HS-5 (cell line): Measurements from ENCODE around the gene SH3RF3.
"Not testable (repeated sequence)": the region's sequence is repeated elsewhere in the genome, so short reads cannot be mapped to it uniquely, and the experiment has no call there.

ENCODE experiments used
- DNase-seq: peaks from one replicate; pipeline ENCODE4 v3.0.0-alpha.2; 2012; ENCODE audit warnings: low read depth

Gene SH3RF3

GRCh38 chr2:109118321-109118720 lies 10.7 kb upstream of the SH3RF3 start:
- no peak for DNase-seq

DNA sequence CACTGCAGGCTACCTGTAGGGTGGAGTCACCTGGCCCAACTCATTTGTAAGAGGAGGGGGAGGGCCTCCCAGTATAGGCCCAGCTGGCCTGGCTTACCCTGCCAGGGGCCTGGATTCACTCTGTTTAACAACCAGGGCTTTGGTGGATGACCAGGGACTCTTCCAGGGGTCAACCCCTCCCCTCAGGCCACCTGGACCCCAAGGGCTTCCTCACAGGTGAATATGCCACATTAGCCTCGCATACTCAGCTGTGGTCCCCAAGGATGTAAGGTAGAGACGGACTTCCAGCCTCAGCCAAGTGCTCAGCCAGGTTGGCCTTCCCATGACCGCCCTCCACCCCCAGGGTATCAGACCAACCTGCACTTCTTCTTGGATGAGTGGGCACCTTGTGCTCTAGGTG lies 8.8 kb upstream of the SH3RF3 start:
- no peak for DNase-seq

DNA sequence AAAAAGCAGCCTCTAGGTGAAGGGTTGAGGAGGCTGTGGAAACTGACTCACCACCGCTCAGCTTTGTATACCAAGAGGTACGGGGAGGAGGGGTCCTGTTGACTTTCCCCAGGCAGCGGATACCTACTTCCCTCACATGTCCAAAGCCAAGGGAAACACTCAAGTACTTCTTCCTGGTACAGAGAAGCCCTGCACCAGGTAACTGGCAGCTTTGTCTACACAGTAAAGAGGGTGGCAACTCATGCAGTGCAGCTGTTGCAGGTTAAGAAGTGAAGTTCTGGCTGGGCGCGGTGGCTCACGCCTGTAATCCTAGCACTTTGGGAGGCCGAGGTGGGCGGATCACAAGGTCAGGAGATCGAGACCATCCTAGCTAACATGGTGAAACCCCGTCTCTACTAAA lies 8.3 kb upstream of the SH3RF3 start:
- not testable (repeated sequence) for DNase-seq

GRCh38 chr2:109123586-109124201 lies 5.3 kb upstream of the SH3RF3 start:
- DNase-seq = no peak

GRCh38 chr2:109124982-109125592 lies 3.9 kb upstream of the SH3RF3 start:
- no peak for DNase-seq

GRCh38 chr2:109125593-109126500 lies 3.2 kb upstream of the SH3RF3 start:
- peak; percentile 92 for DNase-seq

GRCh38 chr2:109126501-109126860 lies 2.5 kb upstream of the SH3RF3 start:
- DNase-seq = no peak

GRCh38 chr2:109127556-109127955 lies 1.4 kb upstream of the SH3RF3 start:
- no peak for DNase-seq

DNA sequence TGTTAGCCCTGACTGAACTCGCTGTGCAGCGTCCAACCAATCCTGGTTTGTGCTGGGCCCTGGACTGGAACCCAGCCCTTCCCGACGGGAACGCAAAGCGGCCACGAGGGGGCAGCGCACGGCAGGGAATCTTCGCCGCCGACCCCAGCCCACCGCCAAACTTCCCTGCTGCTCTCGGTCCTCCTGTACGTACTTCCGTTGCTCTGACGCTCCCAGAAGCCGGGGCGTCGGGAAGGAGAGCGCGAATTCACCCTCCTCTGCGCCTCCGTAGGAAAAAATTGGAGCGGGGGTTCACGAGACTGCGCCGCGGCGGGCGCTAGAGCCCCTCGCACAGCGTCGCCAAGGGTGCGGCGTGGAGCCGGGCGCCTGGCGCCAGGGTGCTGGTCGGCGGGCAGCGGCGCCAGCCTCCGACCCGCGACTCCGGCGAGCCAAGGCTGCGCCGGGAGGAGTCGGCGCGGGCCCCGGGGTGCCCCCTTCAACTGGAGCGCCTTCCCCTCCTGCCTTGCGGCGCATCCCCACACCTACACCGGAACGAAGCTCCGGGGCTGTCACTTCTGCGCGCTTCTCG lies 873 bp upstream of the SH3RF3 start:
- peak; percentile 48 for DNase-seq

DNA sequence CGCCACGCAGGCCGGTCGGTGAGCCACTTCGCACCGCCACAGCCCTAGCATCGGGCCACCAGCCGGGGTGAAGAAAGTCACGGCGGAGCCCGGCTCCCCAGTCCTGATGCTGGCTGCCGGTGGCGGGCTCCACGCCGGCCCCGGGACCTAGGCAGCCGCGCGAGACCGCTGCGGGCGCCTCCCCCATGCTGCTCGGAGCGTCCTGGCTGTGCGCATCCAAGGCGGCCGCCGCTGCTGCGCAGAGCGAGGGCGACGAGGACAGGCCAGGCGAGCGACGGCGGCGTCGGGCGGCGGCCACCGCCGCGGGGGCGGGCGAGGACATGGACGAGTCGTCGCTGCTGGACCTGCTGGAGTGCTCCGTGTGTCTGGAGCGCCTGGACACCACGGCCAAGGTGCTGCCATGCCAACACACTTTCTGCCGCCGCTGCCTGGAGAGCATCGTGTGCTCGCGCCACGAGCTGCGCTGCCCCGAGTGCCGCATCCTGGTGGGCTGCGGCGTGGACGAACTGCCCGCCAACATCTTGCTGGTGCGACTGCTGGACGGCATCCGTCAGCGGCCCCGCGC lies 433 bp downstream of the SH3RF3 start:
- DNase-seq = no peak

GRCh38 chr2:109129921-109130722 lies 1.1 kb downstream of the SH3RF3 start:
- DNase-seq = no peak

DNA sequence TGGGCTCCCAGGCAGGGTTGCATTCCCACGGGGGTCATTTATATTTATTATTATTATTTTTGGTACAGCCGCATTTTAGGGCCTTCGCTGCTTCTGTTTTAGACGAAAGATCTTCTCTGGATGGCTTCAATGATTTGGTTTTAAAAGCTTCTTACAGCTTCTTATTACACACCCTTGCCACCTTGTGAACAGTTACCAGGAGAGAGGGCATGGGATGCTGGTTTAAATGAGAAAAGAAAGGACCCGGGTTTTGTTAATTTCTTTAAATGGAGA lies 1.7 kb downstream of the SH3RF3 start:
- DNase-seq = no peak

- DNase-seq = no peak
Measured at GRCh38 chr2:109131777-109132176, 2.8 kb downstream of the SH3RF3 start.

DNA sequence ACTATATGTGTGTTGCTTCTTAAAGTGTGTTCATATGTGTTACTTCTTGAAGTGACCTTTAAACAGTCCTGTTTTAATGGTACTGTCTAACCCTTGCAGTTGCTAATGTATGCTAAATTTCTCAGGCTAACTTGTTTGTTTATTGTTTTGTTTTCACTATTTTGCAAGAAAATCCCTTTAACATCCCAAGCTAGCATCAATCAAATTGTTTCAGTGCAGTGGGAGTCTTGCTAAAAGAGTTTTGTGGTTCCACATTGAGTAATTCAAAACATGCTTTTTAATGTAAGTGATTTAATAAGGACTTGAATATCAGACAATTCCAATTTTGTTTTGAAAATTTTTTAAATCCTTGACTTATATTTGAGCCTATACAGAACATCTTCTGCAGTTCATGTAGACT lies 3.6 kb downstream of the SH3RF3 start:
- DNase-seq = no peak

GRCh38 chr2:109133746-109134145 lies 4.7 kb downstream of the SH3RF3 start:
- no peak for DNase-seq

DNA sequence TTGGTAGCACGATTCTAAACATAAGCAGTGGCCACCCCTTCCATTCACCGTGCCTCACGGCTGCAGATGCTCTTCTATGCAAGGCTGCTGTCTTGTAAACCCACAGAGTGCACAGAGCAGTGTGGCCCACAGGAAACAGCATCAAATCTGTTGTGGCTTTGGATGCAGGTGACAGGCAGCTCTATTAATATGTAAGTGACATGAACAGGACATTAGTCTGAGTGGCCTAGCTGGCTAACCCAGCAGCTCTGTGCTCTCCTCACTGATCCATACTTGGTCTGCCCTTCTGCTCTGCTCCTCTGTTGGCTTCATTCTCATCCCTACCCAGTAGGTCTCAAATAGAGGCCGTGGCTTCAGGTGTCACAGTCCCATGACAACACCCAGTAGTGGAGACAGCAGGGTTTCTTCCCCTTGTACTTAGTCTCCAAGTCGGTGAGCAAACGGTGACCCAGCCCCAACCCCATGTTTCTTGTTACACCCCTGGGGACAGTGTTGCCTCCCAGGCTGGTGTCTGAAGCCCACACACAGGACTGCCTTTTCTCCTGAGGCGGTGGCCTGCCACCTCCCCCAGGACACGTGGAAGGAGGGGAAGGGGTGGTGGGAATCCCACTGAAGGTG lies 5.8 kb downstream of the SH3RF3 start:
- DNase-seq = no peak

- DNase-seq = no peak
Measured at GRCh38 chr2:109135359-109136197, 6.6 kb downstream of the SH3RF3 start.

DNA sequence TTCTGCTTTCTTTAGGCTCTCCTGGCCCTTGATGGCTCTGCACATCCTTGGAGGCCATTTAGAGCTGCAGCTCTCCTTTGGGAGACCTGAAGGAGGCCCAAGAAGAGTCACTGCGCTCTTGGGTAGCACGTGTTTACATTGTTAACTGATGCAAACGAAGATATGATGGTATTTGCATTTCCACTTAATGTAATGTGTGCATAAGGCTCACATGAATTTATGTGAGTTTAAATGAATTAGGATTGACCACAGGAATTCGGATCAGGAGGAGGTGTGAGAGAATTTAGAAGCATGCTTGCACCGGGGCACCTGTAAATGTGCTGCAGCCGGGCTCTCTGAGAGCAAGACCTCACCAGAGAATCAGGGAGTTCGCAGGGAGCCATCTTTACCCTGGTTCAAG lies 7.5 kb downstream of the SH3RF3 start:
- DNase-seq = no peak

DNA sequence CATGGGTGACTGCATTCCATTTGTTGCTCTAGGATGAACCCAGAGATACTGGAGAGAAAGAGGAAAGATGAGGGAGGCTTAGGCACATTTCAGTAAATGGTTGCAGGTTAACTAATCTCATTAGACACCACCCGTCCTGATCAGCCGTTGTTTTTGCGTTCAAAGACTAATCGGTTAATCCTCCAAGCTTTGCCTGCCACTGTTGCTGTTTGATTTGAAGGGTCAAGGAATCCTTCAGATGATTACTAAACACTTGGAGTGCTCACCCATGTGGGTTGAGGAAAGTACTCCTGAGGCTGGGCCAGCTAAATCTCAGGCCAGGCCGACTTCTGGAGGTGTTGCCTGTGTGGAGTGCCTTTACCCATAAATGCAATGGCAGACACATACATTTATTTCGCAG lies 8.6 kb downstream of the SH3RF3 start:
- DNase-seq = no peak

- DNase-seq = no peak
Measured at GRCh38 chr2:109138449-109138848, 9.4 kb downstream of the SH3RF3 start.

- DNase-seq = no peak
Measured at GRCh38 chr2:109139002-109139401, 10.0 kb downstream of the SH3RF3 start.
